Renal cortical epithelial cell (primary cell): ENCODE results near the gene CISD1. TPM values are rescaled to one million over a fixed set of nuclear protein-coding genes. Genes with fewer than 3 reads are reported as not detected.

ENCODE experiments used
- DNase-seq: peaks from one replicate; pipeline ENCODE4 v3.0.0-alpha.2; 2011; ENCODE audit warnings: low read depth
- total RNA-seq: library from RNA; depleted of rRNA; stranded (reverse); fragments of >200 nt; gene quantifications from 2 replicates; pipeline ENCODE4 v1.2.3, GENCODE V29; 2014

Gene CISD1
- total RNA-seq, 1 donor from 2014 or later: 42.2 TPM

- DNase-seq: peak; percentile 71
Measured at GRCh38 chr10:58266003-58266825, 2.7 kb upstream of the CISD1 start.

- peak; percentile 86 for DNase-seq
Measured at GRCh38 chr10:58266826-58267712, 1.9 kb upstream of the CISD1 start.

- peak; percentile 60 for DNase-seq
Measured at GRCh38 chr10:58267713-58268453, 1.1 kb upstream of the CISD1 start, which contains the start of gene IPMK. IPMK (minus strand) TSS chr10:58267894; CDS start chr10:58267611, 283 bp downstream.

GRCh38 chr10:58268454-58268945 is 462 bp upstream of the CISD1 start:
- DNase-seq: no peak

- DNase-seq: no peak
Measured at GRCh38 chr10:58269782-58270290, 874 bp downstream of the CISD1 start.

GRCh38 chr10:58275261-58275660 is 6.3 kb downstream of the CISD1 start:
- DNase-seq: peak; percentile 47

GRCh38 chr10:58275908-58276307 is 6.9 kb downstream of the CISD1 start:
- peak; percentile 53 for DNase-seq

GRCh38 chr10:58278274-58278961 is 9.5 kb downstream of the CISD1 start:
- no peak for DNase-seq

- DNase-seq: no peak
Measured at GRCh38 chr10:58278962-58279307, 10.0 kb downstream of the CISD1 start.

GRCh38 chr10:58280477-58280876 is 11.5 kb downstream of the CISD1 start:
- DNase-seq: no peak

GRCh38 chr10:58281092-58281752 is 12.3 kb downstream of the CISD1 start:
- peak; percentile 59 for DNase-seq

GRCh38 chr10:58282615-58283014 is 13.7 kb downstream of the CISD1 start:
- DNase-seq: no peak

GRCh38 chr10:58291538-58292174 is 22.7 kb downstream of the CISD1 start:
- peak; percentile 58 for DNase-seq

- DNase-seq: no peak
Measured at GRCh38 chr10:58293989-58294388, 25.0 kb downstream of the CISD1 start.

GRCh38 chr10:58299580-58299979 is 30.6 kb downstream of the CISD1 start:
- DNase-seq: peak; percentile 62

GRCh38 chr10:58300676-58301075 is 31.7 kb downstream of the CISD1 start:
- DNase-seq: no peak

- DNase-seq: no peak
Measured at GRCh38 chr10:58302254-58302653, 33.3 kb downstream of the CISD1 start.

GRCh38 chr10:58304099-58304633 is 35.2 kb downstream of the CISD1 start:
- DNase-seq: no peak

GRCh38 chr10:58305821-58306220 is 36.9 kb downstream of the CISD1 start:
- DNase-seq: no peak

GRCh38 chr10:58307676-58308075 is 38.7 kb downstream of the CISD1 start:
- no peak for DNase-seq
